Neural cell (in vitro differentiated cells): ENCODE data around the gene MBNL2. TPM values are rescaled to one million over a fixed set of nuclear protein-coding genes. Genes with fewer than 3 reads are reported as not detected.

Experiments
- H2AFZ ChIP-seq: fragments of 200-600, 300-800 bp; sonication (generic), shearing (Covaris generic); 2 replicates; pipeline ENCODE4 v1.6.0; 2014; ENCODE audit warnings: low read depth, mild to moderate bottlenecking, antibody characterized with exemption, low read length, moderate library complexity
- H3F3A ChIP-seq: fragments of 200-600 bp; shearing (Covaris generic); 2 replicates; pipeline ENCODE4 v1.6.1; 2016; ENCODE audit warnings: mild to moderate bottlenecking, moderate library complexity, mixed read lengths, antibody characterized with exemption, low read length; ENCODE audit not compliant: insufficient read depth, poor library complexity, severe bottlenecking
- H3K27ac ChIP-seq: fragments of 200-600, 300-800 bp; sonication (generic), shearing (Covaris generic); 2 replicates; pipeline ENCODE4 v1.5.1; 2014; ENCODE audit warnings: mild to moderate bottlenecking, low read length, moderate library complexity
- H3K27me3 ChIP-seq: fragments of 300-800, 200-600 bp; sonication (generic), shearing (Covaris generic); 2 replicates; pipeline ENCODE4 v1.6.0; 2014; ENCODE audit warnings: mild to moderate bottlenecking, low read depth, low read length, moderate library complexity; ENCODE audit not compliant: insufficient read depth
- H3K36me3 ChIP-seq: fragments of 300-800, 200-600 bp; sonication (generic), shearing (Covaris generic); 2 replicates; pipeline ENCODE4 v1.5.1; 2014; ENCODE audit warnings: mild to moderate bottlenecking, antibody characterized with exemption, low read length, moderate library complexity; ENCODE audit not compliant: insufficient read depth
- H3K4me2 ChIP-seq: fragments of 300-800, 200-600 bp; sonication (generic), shearing (Covaris generic); 2 replicates; pipeline ENCODE4 v1.6.0; 2014; ENCODE audit warnings: mild to moderate bottlenecking, low read length
- H3K4me3 ChIP-seq: fragments of 300-800, 200-600 bp; sonication (generic), shearing (Covaris generic); 2 replicates; pipeline ENCODE4 v1.5.1; 2014; ENCODE audit warnings: mild to moderate bottlenecking, low read length, moderate library complexity
- H3K79me2 ChIP-seq: fragments of 200-600 bp; shearing (Covaris generic); replicated peaks from 2 replicates; pipeline ENCODE4 v1.6.0; 2014; ENCODE audit warnings: mild to moderate bottlenecking, low read length, moderate library complexity; ENCODE audit not compliant: insufficient read depth
- H3K9ac ChIP-seq: fragments of 300-800, 200-600 bp; sonication (generic), shearing (Covaris generic); 2 replicates; pipeline ENCODE4 v1.6.1; 2016; ENCODE audit warnings: mild to moderate bottlenecking, low read length, mixed read lengths
- H3K9me2 ChIP-seq: fragments of 200-600 bp; shearing (Covaris generic); 2 replicates; pipeline ENCODE4 v1.6.1; 2016; ENCODE audit warnings: mild to moderate bottlenecking, low read length, mixed read lengths; ENCODE audit not compliant: insufficient read depth
- H3K9me3 ChIP-seq: fragments of 200-600, 300-800 bp; sonication (generic), shearing (Covaris generic); 2 replicates; pipeline ENCODE4 v1.6.1; 2016; ENCODE audit warnings: mild to moderate bottlenecking, mixed run types, low read length, moderate library complexity, mixed read lengths
- H4K20me1 ChIP-seq: fragments of 200-600 bp; shearing (Covaris generic); 2 replicates; pipeline ENCODE4 v1.6.1; 2016; ENCODE audit warnings: mild to moderate bottlenecking, mixed run types; ENCODE audit not compliant: insufficient read depth
- CTCF ChIP-seq: fragments of 450-650 bp; IDR thresholded peaks from 2 replicates; pipeline ENCODE4 v1.5.1; 2014; ENCODE audit warnings: antibody characterized with exemption, mild to moderate bottlenecking, moderate library complexity; ENCODE audit not compliant: poor library complexity, severe bottlenecking
- EP300 ChIP-seq: fragments of 450-650 bp; conservative IDR thresholded peaks from 2 replicates; pipeline ENCODE4 v1.6.1; 2014; ENCODE audit warnings: antibody characterized with exemption, mild to moderate bottlenecking, moderate library complexity; ENCODE audit not compliant: poor library complexity, severe bottlenecking
- EZH2 ChIP-seq: fragments of 200-600, 300-800 bp; shearing (Covaris generic), sonication (generic); IDR thresholded peaks from 2 replicates; pipeline ENCODE4 v1.6.1; 2014; ENCODE audit warnings: antibody characterized with exemption, low read length, borderline replicate concordance, mild to moderate bottlenecking; ENCODE audit not compliant: insufficient read depth, poor library complexity, severe bottlenecking
- MXI1 ChIP-seq: fragments of 450-650 bp; conservative IDR thresholded peaks from 2 replicates; pipeline ENCODE4 v1.6.1; 2014; ENCODE audit warnings: antibody characterized with exemption, mild to moderate bottlenecking; ENCODE audit not compliant: poor library complexity, severe bottlenecking
- POLR2AphosphoS5 ChIP-seq: IDR thresholded peaks from 2 replicates; pipeline ENCODE4 v1.6.1; 2012
- RAD21 ChIP-seq: fragments of 450-650 bp; conservative IDR thresholded peaks from 2 replicates; pipeline ENCODE4 v1.6.1; 2014; ENCODE audit warnings: antibody characterized with exemption, mild to moderate bottlenecking, moderate library complexity
- REST ChIP-seq: IDR thresholded peaks from 2 replicates; pipeline ENCODE4 v1.6.1; 2012; ENCODE audit warnings: borderline replicate concordance
- SMC3 ChIP-seq: fragments of 450-650 bp; conservative IDR thresholded peaks from 2 replicates; pipeline ENCODE4 v1.6.1; 2014; ENCODE audit warnings: antibody characterized with exemption, mild to moderate bottlenecking, moderate library complexity; ENCODE audit not compliant: poor library complexity
- TAF1 ChIP-seq: IDR thresholded peaks from 2 replicates; pipeline ENCODE4 v1.6.1; 2012; ENCODE audit warnings: low read depth
- polyA plus RNA-seq: library from polyadenylated mRNA; depleted of rRNA; stranded (reverse); fragments of >200 nt; gene quantifications from 2 replicates; pipeline ENCODE4 v1.2.3, GENCODE V29; 2014

Gene MBNL2
- polyA plus RNA-seq, 1 donor from 2014 or later: 4.3 TPM

DNA sequence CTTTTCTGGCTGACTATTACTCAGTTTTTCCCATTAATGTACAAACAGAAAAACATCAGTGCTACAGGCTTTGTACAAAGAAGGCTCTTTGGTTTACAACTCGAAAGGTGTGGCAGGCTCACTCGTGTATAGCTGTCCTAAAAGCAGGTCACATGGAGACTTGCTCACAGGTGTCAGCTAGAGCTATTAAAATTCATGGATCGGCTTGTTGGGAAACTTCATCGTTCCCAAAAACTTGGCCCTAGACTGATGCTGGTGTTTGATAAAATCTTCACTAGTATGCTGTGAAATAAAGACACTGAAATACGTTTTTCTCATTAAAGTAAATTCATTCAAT lies 64.9 kb downstream of the MBNL2 start:
- Histone ChIP-seq H2AFZ (no peak overlapping the region), H3K4me3 (no peak overlapping the region), H3F3A (no peaks in the 10 kb centered on the region), H3K27ac (no peak overlapping the region), H3K9me3 (no peaks in the 10 kb centered on the region), H4K20me1 (no peaks in the 10 kb centered on the region), H3K9ac (no peak overlapping the region), H3K36me3 (no peaks in the 10 kb centered on the region), H3K4me2 (no peak overlapping the region), H3K79me2 (no peaks in the 10 kb centered on the region), H3K9me2 (no peaks in the 10 kb centered on the region), H3K27me3 (no peaks in the 10 kb centered on the region)
- TF ChIP-seq TAF1: no peak
- TF ChIP-seq EZH2: no peak
- no peak for TF ChIP-seq SMC3
- TF ChIP-seq RAD21: no peak
- TF ChIP-seq MXI1: no peak
- no peak for TF ChIP-seq EP300
- TF ChIP-seq REST: no peak
- TF ChIP-seq POLR2AphosphoS5: no peak
- TF ChIP-seq CTCF: no peak

DNA sequence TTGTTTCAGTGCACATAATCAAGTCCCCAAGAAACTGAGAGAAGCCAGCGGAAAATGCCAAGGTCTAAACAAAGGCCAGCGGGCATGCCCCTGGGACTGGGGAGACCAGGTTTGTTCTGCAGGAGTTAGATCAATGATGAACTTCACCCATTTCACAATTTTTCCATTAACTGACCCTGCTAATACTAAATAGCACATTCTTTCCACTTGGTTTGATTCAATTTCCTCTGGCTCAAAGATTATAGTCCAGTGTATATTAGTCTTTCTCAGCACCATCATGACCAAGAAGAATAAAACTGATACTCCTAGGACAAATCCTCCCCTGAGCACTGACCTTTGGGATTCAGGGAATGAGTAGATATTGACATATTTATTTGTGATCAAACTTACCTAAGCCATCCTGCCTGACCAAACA lies 66.4 kb downstream of the MBNL2 start:
- TF ChIP-seq CTCF (no peak), SMC3 (no peak), TAF1 (no peak)
- no peak overlapping the region for H3K4me3 ChIP-seq
- no peak overlapping the region for H3K27ac ChIP-seq
- no peaks in the 10 kb centered on the region for H4K20me1 ChIP-seq
- H2AFZ ChIP-seq: no peak overlapping the region
- no peak overlapping the region for H3K9ac ChIP-seq
- no peaks in the 10 kb centered on the region for H3K9me2 ChIP-seq
- no peaks in the 10 kb centered on the region for H3K36me3 ChIP-seq
- no peaks in the 10 kb centered on the region for H3K79me2 ChIP-seq
- H3K9me3 ChIP-seq: no peaks in the 10 kb centered on the region
- no peaks in the 10 kb centered on the region for H3K27me3 ChIP-seq
- H3K4me2 ChIP-seq: no peak overlapping the region
- H3F3A ChIP-seq: no peaks in the 10 kb centered on the region
